ACC112 (cell line): ENCODE data around the gene ADK.

ENCODE experiments used
- H2AFZ ChIP-seq: fragments of 200-600 bp; sonication (generic); one replicate; pipeline ENCODE4 v1.6.0; 2017; ENCODE audit warnings: antibody characterized with exemption, low read length; ENCODE audit not compliant: unreplicated experiment
- H3K27ac ChIP-seq: fragments of 200-600 bp; sonication (generic); 2 replicates; pipeline ENCODE4 v1.5.1; 2014; ENCODE audit warnings: low read depth, mild to moderate bottlenecking, antibody characterized with exemption, low read length, moderate library complexity
- H3K27me3 ChIP-seq: fragments of 200-600 bp; sonication (generic); 2 replicates; pipeline ENCODE4 v1.6.1; 2014; ENCODE audit warnings: mild to moderate bottlenecking, antibody characterized with exemption, low read length, moderate library complexity, mixed read lengths; ENCODE audit not compliant: insufficient read depth
- H3K36me3 ChIP-seq: fragments of 200-600 bp; sonication (generic); 2 replicates; pipeline ENCODE4 v1.6.1; 2016; ENCODE audit warnings: mild to moderate bottlenecking, antibody characterized with exemption, low read length, moderate library complexity, mixed read lengths; ENCODE audit not compliant: insufficient read depth
- H3K4me1 ChIP-seq: fragments of 200-600 bp; sonication (generic); one replicate; pipeline ENCODE4 v1.6.1; 2016; ENCODE audit warnings: low read length, mixed read lengths; ENCODE audit not compliant: insufficient read depth, unreplicated experiment, control insufficient read depth
- H3K4me3 ChIP-seq: fragments of 200-600 bp; sonication (generic); 2 replicates; pipeline ENCODE4 v1.5.1; 2014; ENCODE audit warnings: mild to moderate bottlenecking, low read depth, low read length
- H3K79me2 ChIP-seq: fragments of 200-600 bp; sonication (generic); one replicate; pipeline ENCODE4 v1.6.0; 2016; ENCODE audit warnings: low read length; ENCODE audit not compliant: control insufficient read depth, unreplicated experiment, insufficient read depth

The ADK gene

GRCh38 chr10:74674927-74675326 is 523.9 kb downstream of the ADK start:
- Histone ChIP-seq H3K36me3 (peaks cover 26% of the 10 kb centered on the region), H3K79me2 (no peaks in the 10 kb centered on the region), H3K4me3 (no peak overlapping the region), H3K27ac (no peak overlapping the region), H2AFZ (no peak overlapping the region), H3K27me3 (no peaks in the 10 kb centered on the region), H3K4me1 (no peaks in the 10 kb centered on the region)

GRCh38 chr10:74675484-74675883 is 524.5 kb downstream of the ADK start:
- H3K4me3 ChIP-seq, result no peak overlapping the region
- H3K27me3 ChIP-seq, result no peaks in the 10 kb centered on the region
- peaks cover 26% of the 10 kb centered on the region for H3K36me3 ChIP-seq
- no peaks in the 10 kb centered on the region for H3K4me1 ChIP-seq
- no peak overlapping the region for H2AFZ ChIP-seq
- no peak overlapping the region for H3K27ac ChIP-seq
- H3K79me2 ChIP-seq, result no peaks in the 10 kb centered on the region

DNA sequence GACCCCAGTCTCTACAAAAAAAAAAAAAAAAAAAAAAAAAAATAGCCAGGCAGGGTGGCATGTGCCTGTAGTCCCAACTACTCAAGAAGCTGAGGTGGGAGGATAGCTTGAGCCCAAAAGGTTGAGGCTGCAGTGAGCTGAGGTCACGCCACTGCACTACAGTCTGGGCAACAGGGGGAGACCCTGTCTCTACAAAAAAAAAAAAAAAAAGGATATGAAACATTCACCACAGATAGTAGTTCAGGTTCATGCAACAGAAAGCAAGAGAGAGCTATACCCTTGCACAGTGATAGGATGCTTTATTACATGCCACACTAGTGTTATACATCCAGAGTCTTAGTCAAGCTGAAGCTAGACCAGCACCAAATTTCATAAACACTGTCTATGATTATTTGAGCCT is 526.9 kb downstream of the ADK start:
- Histone ChIP-seq H3K27me3 (no peaks in the 10 kb centered on the region), H3K27ac (no peak overlapping the region), H3K79me2 (no peaks in the 10 kb centered on the region), H3K4me3 (no peak overlapping the region), H3K4me1 (no peaks in the 10 kb centered on the region), H2AFZ (no peak overlapping the region), H3K36me3 (peaks cover 14% of the 10 kb centered on the region)

GRCh38 chr10:74681917-74682627 is 531.1 kb downstream of the ADK start:
- Histone ChIP-seq H3K36me3 (no peaks in the 10 kb centered on the region), H3K27me3 (no peaks in the 10 kb centered on the region), H3K4me1 (no peaks in the 10 kb centered on the region), H3K79me2 (no peaks in the 10 kb centered on the region), H2AFZ (no peak overlapping the region), H3K4me3 (no peak overlapping the region), H3K27ac (no peak overlapping the region)

DNA sequence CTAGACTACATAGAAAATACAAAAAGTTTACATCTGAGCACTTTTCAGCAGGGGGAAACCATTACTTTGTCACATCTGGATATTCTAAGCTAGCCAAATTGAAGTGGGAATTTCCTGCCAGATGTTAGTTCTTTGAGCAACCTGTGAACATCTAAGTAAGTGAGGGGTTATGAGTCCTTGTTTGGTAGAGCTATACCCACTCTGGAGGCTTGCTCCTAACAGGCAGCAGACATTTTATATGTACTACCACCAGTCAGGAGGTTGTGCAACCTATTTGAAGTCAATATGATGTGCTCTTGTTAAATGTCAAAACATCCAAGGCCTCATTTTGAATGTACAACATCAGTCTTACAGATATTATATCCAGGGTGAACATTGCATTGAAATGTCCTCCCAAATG is 532.0 kb downstream of the ADK start:
- H3K4me1 ChIP-seq, result no peaks in the 10 kb centered on the region
- H3K79me2 ChIP-seq, result no peaks in the 10 kb centered on the region
- H3K4me3 ChIP-seq, result no peak overlapping the region
- H3K27me3 ChIP-seq, result no peaks in the 10 kb centered on the region
- H3K27ac ChIP-seq, result no peak overlapping the region
- H3K36me3 ChIP-seq, result 0 out of 2 replicates have a peak, but pooled peaks cover 3% of the 10 kb centered on the region
- no peak overlapping the region for H2AFZ ChIP-seq

DNA sequence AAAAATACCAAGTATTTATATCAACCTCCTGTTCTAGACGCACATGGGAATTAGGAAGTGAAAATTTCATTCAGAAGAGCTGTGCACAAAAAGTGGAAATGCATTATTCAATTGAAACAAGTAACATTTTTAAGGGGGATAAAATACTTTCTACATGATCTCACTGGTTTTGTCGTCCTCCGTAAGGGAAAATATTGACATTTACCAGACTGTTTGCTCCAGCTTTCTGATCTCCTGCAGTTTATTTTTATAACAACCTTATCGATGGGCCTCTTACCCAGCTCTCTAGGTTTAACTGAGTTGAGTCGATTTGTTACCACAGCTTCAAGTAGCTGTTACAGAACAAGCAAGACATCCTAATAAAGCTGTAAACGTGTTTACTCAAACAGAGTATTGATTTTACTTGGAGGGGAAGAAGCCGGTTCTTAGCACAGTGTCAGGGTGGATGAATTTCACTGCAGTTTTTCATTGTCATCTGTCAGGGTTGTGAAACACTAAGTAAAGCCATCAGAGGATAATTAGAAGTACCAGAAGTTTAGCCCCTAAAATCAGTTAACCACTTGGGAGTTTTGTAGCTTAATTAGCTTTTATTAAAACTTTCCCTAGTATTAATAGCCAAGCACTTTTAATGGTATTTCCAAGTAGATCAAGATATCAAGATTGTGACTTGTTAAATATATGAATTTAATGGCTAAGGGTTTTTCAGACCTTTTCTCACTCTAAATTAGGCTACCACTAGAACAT is 532.8 kb downstream of the ADK start:
- no peak overlapping the region for H3K27ac ChIP-seq
- H3K4me1 ChIP-seq, result no peaks in the 10 kb centered on the region
- no peak overlapping the region for H3K4me3 ChIP-seq
- H2AFZ ChIP-seq, result no peak overlapping the region
- 0 out of 2 replicates have a peak, but pooled peaks cover 3% of the 10 kb centered on the region for H3K36me3 ChIP-seq
- no peaks in the 10 kb centered on the region for H3K27me3 ChIP-seq
- H3K79me2 ChIP-seq, result no peaks in the 10 kb centered on the region

- H3K4me3 ChIP-seq, result no peak overlapping the region
- no peak overlapping the region for H3K27ac ChIP-seq
Observed at GRCh38 chr10:74684462-74684861, 533.4 kb downstream of the ADK start.

DNA sequence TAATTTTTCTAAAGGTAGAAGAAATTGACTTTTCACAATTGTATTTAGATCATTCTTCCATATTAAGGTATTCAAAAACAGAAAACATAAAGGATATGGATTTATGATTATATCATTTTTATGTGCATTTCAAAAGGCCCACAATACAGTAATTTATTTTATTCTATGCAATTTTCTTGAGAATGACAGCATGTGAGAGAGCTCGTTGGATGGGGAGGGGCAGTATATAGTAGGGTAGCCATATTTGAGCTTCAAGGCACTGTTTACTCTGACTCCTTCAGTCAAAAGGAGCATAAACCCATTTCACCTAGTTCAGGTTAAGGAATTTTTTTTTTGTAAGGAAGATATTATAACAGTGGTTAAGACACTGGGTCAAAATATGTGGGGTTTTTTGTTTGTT is 534.5 kb downstream of the ADK start:
- no peaks in the 10 kb centered on the region for H3K4me1 ChIP-seq
- no peaks in the 10 kb centered on the region for H3K27me3 ChIP-seq
- no peaks in the 10 kb centered on the region for H3K79me2 ChIP-seq
- 0 out of 2 replicates have a peak, but pooled peaks cover 3% of the 10 kb centered on the region for H3K36me3 ChIP-seq
- no peak overlapping the region for H3K4me3 ChIP-seq
- H2AFZ ChIP-seq, result no peak overlapping the region
- H3K27ac ChIP-seq, result no peak overlapping the region

More at GRCh38 chr10:74684462-74684861, 533.4 kb downstream of the ADK start:
- Histone ChIP-seq H3K27me3 (no peaks in the 10 kb centered on the region), H3K79me2 (no peaks in the 10 kb centered on the region), H3K36me3 (0 out of 2 replicates have a peak, but pooled peaks cover 3% of the 10 kb centered on the region), H3K4me1 (no peaks in the 10 kb centered on the region), H2AFZ (no peak overlapping the region)

- Histone ChIP-seq H3K36me3 (0 out of 2 replicates have a peak, but pooled peaks cover 3% of the 10 kb centered on the region), H2AFZ (no peak overlapping the region), H3K27ac (no peak overlapping the region), H3K79me2 (no peaks in the 10 kb centered on the region), H3K4me1 (no peaks in the 10 kb centered on the region), H3K27me3 (no peaks in the 10 kb centered on the region), H3K4me3 (no peak overlapping the region)
Observed at GRCh38 chr10:74690393-74690792, 539.4 kb downstream of the ADK start.

DNA sequence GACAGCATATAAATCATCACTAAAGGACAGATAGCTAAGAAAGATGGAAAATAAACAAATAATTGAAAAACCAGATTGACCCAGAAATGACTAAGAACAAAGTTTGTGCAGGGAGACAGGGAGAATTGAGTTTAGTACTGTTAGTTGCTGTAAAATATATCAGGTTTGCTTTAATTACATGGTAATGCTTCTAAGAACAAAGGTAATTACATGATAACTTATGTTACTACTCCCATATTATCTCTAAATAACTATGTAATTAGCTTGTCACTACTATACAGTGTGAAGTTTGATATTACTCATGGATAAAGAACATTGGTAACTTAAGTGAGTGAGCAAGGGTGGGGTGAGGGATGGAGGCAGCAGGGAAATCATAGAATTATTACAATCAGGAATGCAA is 540.1 kb downstream of the ADK start:
- Histone ChIP-seq H3K4me1 (no peaks in the 10 kb centered on the region), H3K79me2 (no peaks in the 10 kb centered on the region), H3K36me3 (0 out of 2 replicates have a peak, but pooled peaks cover 3% of the 10 kb centered on the region), H3K27me3 (no peaks in the 10 kb centered on the region), H3K27ac (no peak overlapping the region), H3K4me3 (no peak overlapping the region), H2AFZ (no peak overlapping the region)
